CD14-positive monocyte (primary cell): ENCODE data around the gene GRIA1. TPM values are rescaled to one million over a fixed set of nuclear protein-coding genes. Genes with fewer than 3 reads are reported as not detected.

Source experiments
- DNase-seq, 3 donors: peaks; one replicate each; pipeline ENCODE4 v3.0.0-alpha.2; 2011 to 2022
- H2AFZ ChIP-seq: 2 replicates; pipeline ENCODE4 v1.6.0; 2012; ENCODE audit warnings: mild to moderate bottlenecking, low read depth, low read length, inconsistent platforms; ENCODE audit not compliant: insufficient read depth, poor library complexity, severe bottlenecking
- H3K27ac ChIP-seq, 2 donors: 1 replicate in 1 of 2; 2 replicates in 1 of 2; pipeline ENCODE4 v1.5.1; 2012 to 2013; ENCODE audit warnings: low read length in 2 of 2, control low read depth in 1 of 2, inconsistent platforms in 1 of 2, low read depth in 1 of 2, mild to moderate bottlenecking in 1 of 2
- H3K27me3 ChIP-seq, 2 donors: one replicate each; pipeline versions ENCODE4 v1.6.0 to v1.6.1; 2011 to 2013; ENCODE audit warnings: low read length in 2 of 2; ENCODE audit not compliant: control insufficient read depth in 2 of 2, insufficient read depth in 2 of 2
- H3K36me3 ChIP-seq, 2 donors: replicated peaks in 1 of 2; 1 replicate in 1 of 2; 2 replicates in 1 of 2; pipeline versions ENCODE4 v1.5.1 to v1.6.1; 2012 to 2013; ENCODE audit warnings: low read length in 2 of 2, control low read depth in 1 of 2, inconsistent platforms in 1 of 2, mild to moderate bottlenecking in 1 of 2; ENCODE audit not compliant: insufficient read depth in 2 of 2, control insufficient read depth in 1 of 2
- H3K4me1 ChIP-seq, 2 donors: 1 replicate in 1 of 2; 2 replicates in 1 of 2; pipeline versions ENCODE4 v1.5.1 to v1.6.1; 2012 to 2013; ENCODE audit warnings: low read length in 2 of 2, control low read depth in 1 of 2, inconsistent platforms in 1 of 2, mild to moderate bottlenecking in 1 of 2, moderate library complexity in 1 of 2; ENCODE audit not compliant: insufficient read depth in 2 of 2, control insufficient read depth in 1 of 2
- H3K4me2 ChIP-seq: replicated peaks from 2 replicates; pipeline ENCODE3; 2012; ENCODE audit warnings: low read length, moderate library complexity, mild to moderate bottlenecking; ENCODE audit not compliant: poor library complexity, severe bottlenecking; ENCODE audit errors: extremely low read depth
- H3K4me3 ChIP-seq, 3 experiments: fragments of 200-600 bp in 1 of 3; sonication (generic) in 1 of 3; replicated peaks in 1 of 3; 1 replicate in 2 of 3; 2 replicates in 1 of 3; pipeline ENCODE4 v1.5.1; 2011 to 2013; ENCODE audit warnings: low read length in 3 of 3, mild to moderate bottlenecking in 3 of 3, control low read depth in 2 of 3, low read depth in 2 of 3, inconsistent platforms in 1 of 3, moderate library complexity in 1 of 3
- H3K79me2 ChIP-seq: 2 replicates; pipeline ENCODE4 v1.6.0; 2012; ENCODE audit warnings: mild to moderate bottlenecking, control low read depth, inconsistent platforms, low read length, moderate library complexity; ENCODE audit not compliant: insufficient read depth
- H3K9ac ChIP-seq: 2 replicates; pipeline ENCODE4 v1.6.0; 2017; ENCODE audit warnings: low read length, mild to moderate bottlenecking; ENCODE audit not compliant: insufficient read depth, poor library complexity, severe bottlenecking
- H3K9me3 ChIP-seq, 2 donors: replicated peaks in 1 of 2; 1 replicate in 1 of 2; 2 replicates in 1 of 2; pipeline versions ENCODE4 v1.5.1 to v1.6.1; 2012 to 2013; ENCODE audit warnings: low read length in 2 of 2, control low read depth in 1 of 2; ENCODE audit not compliant: control insufficient read depth in 1 of 2, insufficient read depth in 1 of 2
- H4K20me1 ChIP-seq: 2 replicates; pipeline ENCODE4 v1.6.0; 2012; ENCODE audit warnings: mild to moderate bottlenecking, low read length, control low read depth, moderate library complexity; ENCODE audit not compliant: insufficient read depth
- H3K27ac Mint-ChIP-seq, 7 donors: one replicate each; pipeline ENCODE4 v1.8.0; 2020; ENCODE audit warnings: mild to moderate bottlenecking in 7 of 7, mixed read lengths in 7 of 7, moderate library complexity in 6 of 7, inconsistent platforms in 2 of 7
- H3K27me3 Mint-ChIP-seq, 3 donors: one replicate each; pipeline ENCODE4 v1.8.0; 2021 to 2022; ENCODE audit warnings: low read depth in 3 of 3, mild to moderate bottlenecking in 3 of 3, mixed read lengths in 3 of 3, moderate library complexity in 3 of 3, inconsistent platforms in 1 of 3
- H3K36me3 Mint-ChIP-seq, 2 donors: one replicate each; pipeline ENCODE4 v1.8.0; 2020; ENCODE audit warnings: mixed read lengths in 2 of 2, inconsistent platforms in 1 of 2, mild to moderate bottlenecking in 1 of 2
- H3K4me1 Mint-ChIP-seq: one replicate; pipeline ENCODE4 v1.8.0; 2020; ENCODE audit warnings: mild to moderate bottlenecking, mixed read lengths
- H3K4me3 Mint-ChIP-seq, 2 donors: one replicate each; pipeline ENCODE4 v1.8.0; 2020; ENCODE audit warnings: mild to moderate bottlenecking in 2 of 2, mixed read lengths in 2 of 2, moderate library complexity in 1 of 2
- H3K9me3 Mint-ChIP-seq, 7 donors: one replicate each; pipeline ENCODE4 v1.8.0; 2020 to 2022; ENCODE audit warnings: mixed read lengths in 7 of 7, mild to moderate bottlenecking in 6 of 7, moderate library complexity in 6 of 7, inconsistent platforms in 2 of 7
- CTCF ChIP-seq: fragments of 200-600 bp; IDR thresholded peaks from one replicate; pipeline ENCODE4 v1.8.0; 2022; ENCODE audit warnings: antibody characterized with exemption, mild to moderate bottlenecking
- WGBS: methylation state at CpG from one replicate; pipeline ENCODE4 v1.1.5; 2013; ENCODE audit warnings: missing lambda C conversion rate; ENCODE audit not compliant: insufficient coverage; 5-methylcytosine and 5-hydroxymethylcytosine counted together
- intact Hi-C, 2 donors: fragments of 100-400 bp; cut with micrococcal nuclease; formaldehyde crosslinking; loops; one replicate each; pipeline versions ENCODE4 v1.15.0 to v1.15.1; 2023
- polyA plus RNA-seq, 3 donors: library from polyadenylated mRNA; depleted of rRNA in 1 of 3; unstranded in 2 of 3; stranded (reverse) in 1 of 3; fragments of 300-500 nt in 2 of 3; fragments of >200 nt in 1 of 3; fragmentation: Illumina TruSeq in 2 of 3; gene quantifications; 1 replicate in 2 of 3; 2 replicates in 1 of 3; pipeline ENCODE4 v1.2.3, GENCODE V29; 2012 to 2021

The GRIA1 gene
- polyA plus RNA-seq, 3 donors, result not detected

GRCh38 chr5:153632748-153633290 lies 142.3 kb downstream of the GRIA1 start:
- TF ChIP-seq CTCF, result no peak
- no peak overlapping the region for H3K27ac Mint-ChIP-seq
- peaks cover 0 to 4% (median 0%) of the 10 kb centered on the region in 7 donors for H3K9me3 Mint-ChIP-seq
- no peak overlapping the region for H3K27ac ChIP-seq
- H3K4me2 ChIP-seq, result no peak overlapping the region
- H2AFZ ChIP-seq, result no peak overlapping the region
- no peaks in the 10 kb centered on the region for H3K4me1 ChIP-seq
- no peaks in the 10 kb centered on the region for H3K36me3 Mint-ChIP-seq
- no peak overlapping the region for H3K9ac ChIP-seq
- no peaks in the 10 kb centered on the region for H4K20me1 ChIP-seq
- no peak for DNase-seq
- no peaks in the 10 kb centered on the region for H3K9me3 ChIP-seq
- no peaks in the 10 kb centered on the region for H3K4me1 Mint-ChIP-seq
- no peak overlapping the region for H3K4me3 ChIP-seq
- peaks cover 0 to 2% (median 0%) of the 10 kb centered on the region in 3 donors for H3K27me3 Mint-ChIP-seq
- H3K79me2 ChIP-seq, result no peaks in the 10 kb centered on the region
- intact Hi-C loops, result no loop called here
- no peaks in the 10 kb centered on the region for H3K36me3 ChIP-seq
- no peak overlapping the region for H3K4me3 Mint-ChIP-seq
- no peaks in the 10 kb centered on the region for H3K27me3 ChIP-seq

- no peak for TF ChIP-seq CTCF
- no peak overlapping the region for H3K4me3 Mint-ChIP-seq
- no peaks in the 10 kb centered on the region for H3K36me3 ChIP-seq
- H3K9me3 Mint-ChIP-seq, result peaks cover 0 to 6% (median 1%) of the 10 kb centered on the region in 7 donors
- no peaks in the 10 kb centered on the region for H3K36me3 Mint-ChIP-seq
- WGBS, result no CpG with 5 or more reads among the region's 1 CpG
- no peaks in the 10 kb centered on the region for H3K4me1 Mint-ChIP-seq
- H3K27me3 Mint-ChIP-seq, result peaks cover 0 to under 1% (median 0%) of the 10 kb centered on the region in 3 donors
- no peak overlapping the region for H3K4me3 ChIP-seq
- H3K4me1 ChIP-seq, result no peaks in the 10 kb centered on the region
- no peaks in the 10 kb centered on the region for H4K20me1 ChIP-seq
- H3K9me3 ChIP-seq, result no peaks in the 10 kb centered on the region
- no peak overlapping the region for H3K9ac ChIP-seq
- intact Hi-C loops, result no loop called here
- no peak for DNase-seq
- no peaks in the 10 kb centered on the region for H3K27me3 ChIP-seq
- H3K79me2 ChIP-seq, result no peaks in the 10 kb centered on the region
- H3K4me2 ChIP-seq, result no peak overlapping the region
- no peak overlapping the region for H2AFZ ChIP-seq
- no peak overlapping the region for H3K27ac ChIP-seq
- H3K27ac Mint-ChIP-seq, result no peak overlapping the region
Measured at GRCh38 chr5:153636670-153637451, 146.4 kb downstream of the GRIA1 start.
